ENCODE data around the gene ZNF213. TPM values are rescaled to one million over a fixed set of nuclear protein-coding genes. Genes with fewer than 3 reads are reported as not detected.

Gene ZNF213
- total and polyA plus RNA-seq, 2 experiments from 2014 or later, result 2.9 to 10.4 TPM

DNA sequence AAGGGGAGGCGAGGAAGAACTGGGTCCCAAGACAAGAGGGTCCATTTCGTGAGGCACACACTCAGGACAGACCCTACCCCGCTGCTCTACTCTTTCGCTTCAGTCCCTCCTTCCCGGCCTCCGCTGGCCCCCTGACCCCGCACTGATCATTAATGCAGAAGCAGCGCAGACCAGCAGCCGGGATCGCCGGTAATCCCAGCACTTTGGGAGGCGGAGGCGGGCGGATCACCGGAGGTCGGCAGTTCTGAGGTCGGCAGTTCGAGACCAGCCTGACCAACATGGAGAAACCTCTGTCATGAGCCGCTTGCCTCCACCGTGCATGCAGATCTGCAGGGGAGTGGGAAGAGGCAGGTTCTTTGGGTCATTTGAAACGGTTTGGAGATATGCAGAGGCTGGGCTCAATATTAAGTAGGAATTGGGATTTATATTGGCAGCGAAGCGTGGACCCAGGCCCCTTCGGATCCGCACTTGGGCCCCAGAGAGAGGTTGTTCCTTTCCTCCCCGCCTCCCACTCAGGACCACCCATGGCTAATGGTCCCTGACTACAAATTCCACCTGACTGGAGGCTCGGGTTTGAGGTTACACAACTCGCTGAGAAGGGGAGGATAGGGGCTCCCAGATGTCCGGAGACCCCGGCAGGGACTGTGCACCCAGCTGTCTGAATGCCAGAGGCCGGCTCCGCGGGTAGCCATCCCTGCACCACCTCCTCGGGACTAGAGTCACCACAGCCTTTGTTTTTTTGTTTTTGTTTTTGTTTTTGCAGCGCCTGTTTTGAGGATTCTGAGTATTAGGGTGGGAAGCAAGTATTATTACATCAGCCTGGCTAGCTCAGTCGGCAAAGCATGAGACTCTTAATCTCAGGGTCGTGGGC lies 29.5 kb downstream of the ZNF213 start:
- DNase-seq (ENCODE audit: low spot score), result no peak
- Mint-ChIP-seq H3K27ac (no peak overlapping the region), H3K9me3 (peaks cover 25% of the 10 kb centered on the region), H3K36me3 (ENCODE audit: low read depth) (peaks cover 5% of the 10 kb centered on the region; the same call in 1 of the 3 replicates), H3K4me1 (no peaks in the 10 kb centered on the region; the same call in 2 of the 3 replicates), H3K27me3 (ENCODE audit: insufficient read depth, low read depth, poor library complexity) (peaks cover 29% of the 10 kb centered on the region), H3K4me3 (no peak overlapping the region)
- ATAC-seq, result no peak
- no peak overlapping the region for H2AFZ ChIP-seq
- H3K4me2 ChIP-seq, result no peak overlapping the region
- no peaks in the 10 kb centered on the region for H3K9me2 ChIP-seq (ENCODE audit: insufficient read depth)
- H3F3A ChIP-seq (replicated peaks; ENCODE audit: low read depth), result peaks cover 18% of the 10 kb centered on the region; the same call in 1 of the 2 replicates
- H3K4me3 ChIP-seq, result no peak overlapping the region
- no peak overlapping the region for H3K27ac ChIP-seq (ENCODE audit: low read depth)
- TF ChIP-seq, protein P1, sequence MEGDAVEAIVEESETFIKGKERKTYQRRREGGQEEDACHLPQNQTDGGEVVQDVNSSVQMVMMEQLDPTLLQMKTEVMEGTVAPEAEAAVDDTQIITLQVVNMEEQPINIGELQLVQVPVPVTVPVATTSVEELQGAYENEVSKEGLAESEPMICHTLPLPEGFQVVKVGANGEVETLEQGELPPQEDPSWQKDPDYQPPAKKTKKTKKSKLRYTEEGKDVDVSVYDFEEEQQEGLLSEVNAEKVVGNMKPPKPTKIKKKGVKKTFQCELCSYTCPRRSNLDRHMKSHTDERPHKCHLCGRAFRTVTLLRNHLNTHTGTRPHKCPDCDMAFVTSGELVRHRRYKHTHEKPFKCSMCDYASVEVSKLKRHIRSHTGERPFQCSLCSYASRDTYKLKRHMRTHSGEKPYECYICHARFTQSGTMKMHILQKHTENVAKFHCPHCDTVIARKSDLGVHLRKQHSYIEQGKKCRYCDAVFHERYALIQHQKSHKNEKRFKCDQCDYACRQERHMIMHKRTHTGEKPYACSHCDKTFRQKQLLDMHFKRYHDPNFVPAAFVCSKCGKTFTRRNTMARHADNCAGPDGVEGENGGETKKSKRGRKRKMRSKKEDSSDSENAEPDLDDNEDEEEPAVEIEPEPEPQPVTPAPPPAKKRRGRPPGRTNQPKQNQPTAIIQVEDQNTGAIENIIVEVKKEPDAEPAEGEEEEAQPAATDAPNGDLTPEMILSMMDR (conservative IDR thresholded peaks at IDR 0.05; ENCODE audit: low read depth in 2 of 2), result no peak
- TF ChIP-seq ZNF331 (CRISPR knock-in tag; IDR thresholded peaks at IDR 0.05; ENCODE audit: low read depth), result no peak
- no peak for TF ChIP-seq EZH2phosphoT487 (IDR thresholded peaks at IDR 0.05; ENCODE audit: unreplicated experiment)
- TF ChIP-seq JUNB (IDR thresholded peaks at IDR 0.05; ENCODE audit: unreplicated experiment), result no peak
- no peak for TF ChIP-seq POLR2AphosphoS5 (IDR thresholded peaks at IDR 0.05; ENCODE audit: low read depth)
- TF ChIP-seq EZH2 (IDR thresholded peaks at IDR 0.05; ENCODE audit: low read depth, unreplicated experiment), result no peak
- TF ChIP-seq, protein P2, sequence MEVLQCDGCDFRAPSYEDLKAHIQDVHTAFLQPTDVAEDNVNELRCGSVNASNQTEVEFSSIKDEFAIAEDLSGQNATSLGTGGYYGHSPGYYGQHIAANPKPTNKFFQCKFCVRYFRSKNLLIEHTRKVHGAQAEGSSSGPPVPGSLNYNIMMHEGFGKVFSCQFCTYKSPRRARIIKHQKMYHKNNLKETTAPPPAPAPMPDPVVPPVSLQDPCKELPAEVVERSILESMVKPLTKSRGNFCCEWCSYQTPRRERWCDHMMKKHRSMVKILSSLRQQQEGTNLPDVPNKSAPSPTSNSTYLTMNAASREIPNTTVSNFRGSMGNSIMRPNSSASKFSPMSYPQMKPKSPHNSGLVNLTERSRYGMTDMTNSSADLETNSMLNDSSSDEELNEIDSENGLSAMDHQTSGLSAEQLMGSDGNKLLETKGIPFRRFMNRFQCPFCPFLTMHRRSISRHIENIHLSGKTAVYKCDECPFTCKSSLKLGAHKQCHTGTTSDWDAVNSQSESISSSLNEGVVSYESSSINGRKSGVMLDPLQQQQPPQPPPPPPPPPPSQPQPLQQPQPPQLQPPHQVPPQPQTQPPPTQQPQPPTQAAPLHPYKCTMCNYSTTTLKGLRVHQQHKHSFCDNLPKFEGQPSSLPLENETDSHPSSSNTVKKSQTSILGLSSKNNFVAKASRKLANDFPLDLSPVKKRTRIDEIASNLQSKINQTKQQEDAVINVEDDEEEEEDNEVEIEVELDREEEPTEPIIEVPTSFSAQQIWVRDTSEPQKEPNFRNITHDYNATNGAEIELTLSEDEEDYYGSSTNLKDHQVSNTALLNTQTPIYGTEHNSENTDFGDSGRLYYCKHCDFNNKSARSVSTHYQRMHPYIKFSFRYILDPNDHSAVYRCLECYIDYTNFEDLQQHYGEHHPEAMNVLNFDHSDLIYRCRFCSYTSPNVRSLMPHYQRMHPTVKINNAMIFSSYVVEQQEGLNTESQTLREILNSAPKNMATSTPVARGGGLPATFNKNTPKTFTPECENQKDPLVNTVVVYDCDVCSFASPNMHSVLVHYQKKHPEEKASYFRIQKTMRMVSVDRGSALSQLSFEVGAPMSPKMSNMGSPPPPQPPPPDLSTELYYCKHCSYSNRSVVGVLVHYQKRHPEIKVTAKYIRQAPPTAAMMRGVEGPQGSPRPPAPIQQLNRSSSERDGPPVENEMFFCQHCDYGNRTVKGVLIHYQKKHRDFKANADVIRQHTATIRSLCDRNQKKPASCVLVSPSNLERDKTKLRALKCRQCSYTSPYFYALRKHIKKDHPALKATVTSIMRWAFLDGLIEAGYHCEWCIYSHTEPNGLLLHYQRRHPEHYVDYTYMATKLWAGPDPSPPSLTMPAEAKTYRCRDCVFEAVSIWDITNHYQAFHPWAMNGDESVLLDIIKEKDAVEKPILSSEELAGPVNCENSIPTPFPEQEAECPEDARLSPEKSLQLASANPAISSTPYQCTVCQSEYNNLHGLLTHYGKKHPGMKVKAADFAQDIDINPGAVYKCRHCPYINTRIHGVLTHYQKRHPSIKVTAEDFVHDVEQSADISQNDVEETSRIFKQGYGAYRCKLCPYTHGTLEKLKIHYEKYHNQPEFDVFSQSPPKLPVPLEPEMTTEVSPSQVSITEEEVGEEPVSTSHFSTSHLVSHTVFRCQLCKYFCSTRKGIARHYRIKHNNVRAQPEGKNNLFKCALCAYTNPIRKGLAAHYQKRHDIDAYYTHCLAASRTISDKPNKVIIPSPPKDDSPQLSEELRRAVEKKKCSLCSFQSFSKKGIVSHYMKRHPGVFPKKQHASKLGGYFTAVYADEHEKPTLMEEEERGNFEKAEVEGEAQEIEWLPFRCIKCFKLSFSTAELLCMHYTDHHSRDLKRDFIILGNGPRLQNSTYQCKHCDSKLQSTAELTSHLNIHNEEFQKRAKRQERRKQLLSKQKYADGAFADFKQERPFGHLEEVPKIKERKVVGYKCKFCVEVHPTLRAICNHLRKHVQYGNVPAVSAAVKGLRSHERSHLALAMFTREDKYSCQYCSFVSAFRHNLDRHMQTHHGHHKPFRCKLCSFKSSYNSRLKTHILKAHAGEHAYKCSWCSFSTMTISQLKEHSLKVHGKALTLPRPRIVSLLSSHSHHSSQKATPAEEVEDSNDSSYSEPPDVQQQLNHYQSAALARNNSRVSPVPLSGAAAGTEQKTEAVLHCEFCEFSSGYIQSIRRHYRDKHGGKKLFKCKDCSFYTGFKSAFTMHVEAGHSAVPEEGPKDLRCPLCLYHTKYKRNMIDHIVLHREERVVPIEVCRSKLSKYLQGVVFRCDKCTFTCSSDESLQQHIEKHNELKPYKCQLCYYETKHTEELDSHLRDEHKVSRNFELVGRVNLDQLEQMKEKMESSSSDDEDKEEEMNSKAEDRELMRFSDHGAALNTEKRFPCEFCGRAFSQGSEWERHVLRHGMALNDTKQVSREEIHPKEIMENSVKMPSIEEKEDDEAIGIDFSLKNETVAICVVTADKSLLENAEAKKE (CRISPR knock-in tag; IDR thresholded peaks at IDR 0.05), result no peak
- TF ChIP-seq ZNF114 (CRISPR knock-in tag; IDR thresholded peaks at IDR 0.05), result no peak
- TF ChIP-seq, protein P3, sequence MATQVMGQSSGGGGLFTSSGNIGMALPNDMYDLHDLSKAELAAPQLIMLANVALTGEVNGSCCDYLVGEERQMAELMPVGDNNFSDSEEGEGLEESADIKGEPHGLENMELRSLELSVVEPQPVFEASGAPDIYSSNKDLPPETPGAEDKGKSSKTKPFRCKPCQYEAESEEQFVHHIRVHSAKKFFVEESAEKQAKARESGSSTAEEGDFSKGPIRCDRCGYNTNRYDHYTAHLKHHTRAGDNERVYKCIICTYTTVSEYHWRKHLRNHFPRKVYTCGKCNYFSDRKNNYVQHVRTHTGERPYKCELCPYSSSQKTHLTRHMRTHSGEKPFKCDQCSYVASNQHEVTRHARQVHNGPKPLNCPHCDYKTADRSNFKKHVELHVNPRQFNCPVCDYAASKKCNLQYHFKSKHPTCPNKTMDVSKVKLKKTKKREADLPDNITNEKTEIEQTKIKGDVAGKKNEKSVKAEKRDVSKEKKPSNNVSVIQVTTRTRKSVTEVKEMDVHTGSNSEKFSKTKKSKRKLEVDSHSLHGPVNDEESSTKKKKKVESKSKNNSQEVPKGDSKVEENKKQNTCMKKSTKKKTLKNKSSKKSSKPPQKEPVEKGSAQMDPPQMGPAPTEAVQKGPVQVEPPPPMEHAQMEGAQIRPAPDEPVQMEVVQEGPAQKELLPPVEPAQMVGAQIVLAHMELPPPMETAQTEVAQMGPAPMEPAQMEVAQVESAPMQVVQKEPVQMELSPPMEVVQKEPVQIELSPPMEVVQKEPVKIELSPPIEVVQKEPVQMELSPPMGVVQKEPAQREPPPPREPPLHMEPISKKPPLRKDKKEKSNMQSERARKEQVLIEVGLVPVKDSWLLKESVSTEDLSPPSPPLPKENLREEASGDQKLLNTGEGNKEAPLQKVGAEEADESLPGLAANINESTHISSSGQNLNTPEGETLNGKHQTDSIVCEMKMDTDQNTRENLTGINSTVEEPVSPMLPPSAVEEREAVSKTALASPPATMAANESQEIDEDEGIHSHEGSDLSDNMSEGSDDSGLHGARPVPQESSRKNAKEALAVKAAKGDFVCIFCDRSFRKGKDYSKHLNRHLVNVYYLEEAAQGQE (IDR thresholded peaks at IDR 0.05; ENCODE audit: unreplicated experiment), result no peak
- no peaks in the 10 kb centered on the region; the same call in 1 of the 2 replicates for H3K4me1 ChIP-seq (ENCODE audit: insufficient read depth)
- H3K79me2 ChIP-seq (replicated peaks; ENCODE audit: insufficient read depth), result no peaks in the 10 kb centered on the region
- H4K20me1 ChIP-seq (replicated peaks; ENCODE audit: insufficient read depth), result no peaks in the 10 kb centered on the region; the same call in 1 of the 2 replicates
- peaks cover 18% of the 10 kb centered on the region for H3K27me3 ChIP-seq (ENCODE audit: insufficient read depth)
- H3K36me3 ChIP-seq (ENCODE audit: insufficient read depth), result no peaks in the 10 kb centered on the region
